Right lobe of liver (tissue), 6 donors: ENCODE data around the gene PPP1R1B. TPM values are rescaled to one million over a fixed set of nuclear protein-coding genes. Genes with fewer than 3 reads are reported as not detected.

ENCODE experiments used
- ATAC-seq, 4 donors: fragments of 200-7000 bp; cut with Tn5 transposase; one replicate each; pipeline ENCODE4 v1.9.1; 2020; ENCODE audit warnings: mild to moderate bottlenecking in 4 of 4, moderate library complexity in 4 of 4
- DNase-seq, 3 donors: peaks; one replicate each; pipeline ENCODE4 v3.0.0-alpha.2; 2020
- H3K27ac ChIP-seq, 3 donors: fragments of 200-600 bp; one replicate each; pipeline ENCODE4 v1.8.0; 2022
- H3K27me3 ChIP-seq, 2 donors: fragments of 200-600 bp; one replicate each; pipeline ENCODE4 v1.8.0; 2022
- H3K36me3 ChIP-seq, 4 donors: fragments of 200-600 bp; sonication (generic) in 1 of 4; one replicate each; pipeline versions ENCODE4 v1.5.1 to v1.8.0; 2017 to 2022; ENCODE audit warnings: control low read depth in 1 of 4
- H3K4me1 ChIP-seq, 4 donors: fragments of 200-600 bp; sonication (generic) in 1 of 4; one replicate each; pipeline versions ENCODE4 v1.5.1 to v1.8.0; 2017 to 2022; ENCODE audit warnings: control low read depth in 1 of 4
- H3K4me3 ChIP-seq, 3 donors: fragments of 200-600 bp; one replicate each; pipeline ENCODE4 v1.8.0; 2022
- H3K9me3 ChIP-seq, 4 donors: fragments of 200-600 bp; sonication (generic) in 1 of 4; one replicate each; pipeline versions ENCODE4 v1.5.1 to v1.8.0; 2017 to 2022; ENCODE audit warnings: control low read depth in 1 of 4
- POLR2A ChIP-seq: fragments of 450-650 bp; IDR thresholded peaks from one replicate; pipeline ENCODE4 v1.6.1; 2017; ENCODE audit warnings: antibody characterized with exemption, mild to moderate bottlenecking
- WGBS: methylation state at CpG from one replicate; pipeline ENCODE4 v1.1.6; 2018; ENCODE audit warnings: low coverage, low lambda C conversion rate; ENCODE audit not compliant: insufficient coverage; ENCODE audit errors: missing lambda C conversion rate; 5-methylcytosine and 5-hydroxymethylcytosine counted together
- intact Hi-C, 2 donors: fragments of 100-400 bp; cut with DNase I; formaldehyde crosslinking; loops; one replicate each; pipeline versions ENCODE4 v1.11.2 to v1.14.1; 2022
- total RNA-seq, 6 experiments: library from RNA; depleted of rRNA in 2 of 6; stranded (reverse); fragments of >200 nt in 2 of 6; fragmentation: NEBNext Ultra II Directional in 3 of 6; extraction: Animal tissue kit (Norgen Biotek cat#: 25700) in 3 of 6; gene quantifications; one replicate each; pipeline versions ENCODE4 v1.1.0 to v1.2.4, GENCODE V29; 2016 to 2023
- TF ChIP-seq, protein P1 (sequence below), 4 donors: fragments of 200-600 bp in 3 of 4; fragments of 450-650 bp in 1 of 4; IDR thresholded peaks; one replicate each; pipeline versions ENCODE4 v1.5.1 to v1.8.0; 2016 to 2022; ENCODE audit warnings: antibody characterized with exemption in 4 of 4, mild to moderate bottlenecking in 2 of 4
- donor health status: DM: no; HTN: yes; CAD: no.
- donor health status: DM: no; HTN: no; CAD: no.
- donor health status: DM: no; HTN: no; CAD: no.
- donor health status: DM: no; HTN: yes; CAD: no.
- donor health status: DM: no; HTN: yes; CAD: no.

The PPP1R1B gene
- total RNA-seq, 6 experiments from 2014 or later, result 0.46 TPM; not detected in 5

DNA sequence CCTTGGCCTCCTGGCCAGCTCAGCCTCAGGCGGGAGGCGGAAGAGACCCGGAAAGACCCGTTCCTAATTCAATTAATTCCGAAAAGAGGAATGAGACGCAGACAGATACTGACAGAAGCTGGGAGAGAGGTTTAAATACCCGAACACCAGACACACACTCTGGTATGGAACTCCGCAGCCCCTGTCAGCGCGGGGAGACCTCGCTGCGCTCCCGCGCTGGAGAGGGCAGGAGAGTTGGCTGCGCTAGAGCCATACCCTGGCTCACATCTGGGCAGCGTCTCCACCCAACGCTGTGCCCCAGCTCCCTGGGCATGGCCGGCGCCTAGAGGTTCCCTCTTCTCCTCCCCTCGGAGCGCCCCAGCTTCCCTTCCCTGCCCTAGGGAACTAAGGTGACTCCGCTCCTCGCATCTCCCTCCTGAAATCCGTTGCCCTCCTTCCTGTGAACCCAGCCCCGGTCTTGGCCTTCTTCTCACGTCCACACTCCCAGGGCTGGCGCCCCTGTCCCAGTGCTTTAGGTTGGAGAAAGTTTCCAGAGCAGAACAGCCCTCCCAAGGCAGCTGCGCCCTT is 27.0 kb upstream of the PPP1R1B start:
- TF ChIP-seq, protein P1, sequence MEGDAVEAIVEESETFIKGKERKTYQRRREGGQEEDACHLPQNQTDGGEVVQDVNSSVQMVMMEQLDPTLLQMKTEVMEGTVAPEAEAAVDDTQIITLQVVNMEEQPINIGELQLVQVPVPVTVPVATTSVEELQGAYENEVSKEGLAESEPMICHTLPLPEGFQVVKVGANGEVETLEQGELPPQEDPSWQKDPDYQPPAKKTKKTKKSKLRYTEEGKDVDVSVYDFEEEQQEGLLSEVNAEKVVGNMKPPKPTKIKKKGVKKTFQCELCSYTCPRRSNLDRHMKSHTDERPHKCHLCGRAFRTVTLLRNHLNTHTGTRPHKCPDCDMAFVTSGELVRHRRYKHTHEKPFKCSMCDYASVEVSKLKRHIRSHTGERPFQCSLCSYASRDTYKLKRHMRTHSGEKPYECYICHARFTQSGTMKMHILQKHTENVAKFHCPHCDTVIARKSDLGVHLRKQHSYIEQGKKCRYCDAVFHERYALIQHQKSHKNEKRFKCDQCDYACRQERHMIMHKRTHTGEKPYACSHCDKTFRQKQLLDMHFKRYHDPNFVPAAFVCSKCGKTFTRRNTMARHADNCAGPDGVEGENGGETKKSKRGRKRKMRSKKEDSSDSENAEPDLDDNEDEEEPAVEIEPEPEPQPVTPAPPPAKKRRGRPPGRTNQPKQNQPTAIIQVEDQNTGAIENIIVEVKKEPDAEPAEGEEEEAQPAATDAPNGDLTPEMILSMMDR (IDR thresholded peaks at IDR 0.05), result no peak
- TF ChIP-seq POLR2A, result no peak
- no peaks in the 10 kb centered on the region for H3K9me3 ChIP-seq
- H3K27ac ChIP-seq, result no peak overlapping the region
- DNase-seq (no peak), ATAC-seq (no peak)
- H3K36me3 ChIP-seq, result no peaks in the 10 kb centered on the region
- 14% methylated on average over 23 of the region's 28 CpGs for WGBS
- peaks cover 0 to 29% of the 10 kb centered on the region in 2 donors for H3K27me3 ChIP-seq
- peaks cover 0 to 9% (median 0%) of the 10 kb centered on the region in 4 donors for H3K4me1 ChIP-seq
- intact Hi-C loops, result loop anchor here in 1 of 2 donors (10.0 kb wide), 1 partner anchor 55 kb away; no protein-coding TSS in a partner anchor
- H3K4me3 ChIP-seq, result no peak overlapping the region

- 2% methylated on average over 7 of the region's 13 CpGs for WGBS
- TF ChIP-seq, protein P1 (IDR thresholded peaks at IDR 0.05), result no peak
- no peak for TF ChIP-seq POLR2A
- Histone ChIP-seq H3K9me3 (no peaks in the 10 kb centered on the region), H3K36me3 (no peaks in the 10 kb centered on the region), H3K27me3 (peaks cover 2 to 36% of the 10 kb centered on the region in 2 donors), H3K27ac (no peak overlapping the region), H3K4me1 (peaks cover 0 to 9% (median 0%) of the 10 kb centered on the region in 4 donors), H3K4me3 (no peak overlapping the region)
- DNase-seq (no peak), ATAC-seq (no peak)
- intact Hi-C loops, result loop anchor here in 1 of 2 donors (10.0 kb wide), 1 partner anchor 56 kb away; no protein-coding TSS in a partner anchor
Observed at GRCh38 chr17:39600288-39600996, 26.3 kb upstream of the PPP1R1B start.

DNA sequence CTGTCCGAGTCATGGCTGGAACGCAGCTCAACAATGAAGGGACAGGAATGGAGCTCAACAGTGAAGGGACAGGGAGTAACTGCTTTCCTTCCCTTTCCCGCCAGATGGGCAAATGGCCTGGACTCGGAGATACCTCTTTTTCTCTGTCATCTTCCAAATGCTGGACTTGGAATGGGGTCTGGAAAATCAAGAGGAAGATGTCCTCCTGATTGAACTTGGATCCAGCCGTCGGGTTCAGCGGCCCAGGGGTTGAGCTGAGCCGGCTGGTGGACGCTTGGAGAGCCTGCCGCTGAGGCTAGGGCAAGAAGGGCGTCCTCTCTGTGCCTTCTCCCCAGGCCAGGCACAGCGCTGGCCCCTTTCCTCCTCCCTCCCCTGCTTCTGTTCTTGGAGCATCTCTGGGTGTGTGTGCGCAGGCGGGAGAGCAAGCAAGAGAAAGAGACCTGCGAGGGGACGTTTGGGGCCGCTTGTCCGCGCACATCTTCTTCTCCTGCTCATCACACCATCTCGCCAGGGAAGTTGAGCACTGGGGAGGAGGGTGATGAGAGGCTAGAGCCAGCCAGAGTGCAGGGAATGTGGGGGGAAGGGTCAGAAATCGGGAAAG is 25.7 kb upstream of the PPP1R1B start:
- DNase-seq (no peak), ATAC-seq (no peak)
- Histone ChIP-seq H3K27ac (no peak overlapping the region), H3K36me3 (no peaks in the 10 kb centered on the region), H3K9me3 (no peaks in the 10 kb centered on the region), H3K27me3 (peaks cover 8 to 41% of the 10 kb centered on the region in 2 donors), H3K4me3 (no peak overlapping the region), H3K4me1 (peaks cover 0 to 15% (median 0%) of the 10 kb centered on the region in 4 donors)
- TF ChIP-seq, protein P1 (IDR thresholded peaks at IDR 0.05), result no peak
- no peak for TF ChIP-seq POLR2A
- 6% methylated on average over 18 of the region's 21 CpGs for WGBS
- intact Hi-C loops, result loop anchor here in 1 of 2 donors (10.0 kb wide), 1 partner anchor 56 kb away; no protein-coding TSS in a partner anchor

- no peak overlapping the region for H3K4me3 ChIP-seq
- H3K9me3 ChIP-seq, result no peaks in the 10 kb centered on the region
- TF ChIP-seq POLR2A, result no peak
- TF ChIP-seq, protein P1 (IDR thresholded peaks at IDR 0.05), result no peak
- ATAC-seq (no peak), DNase-seq (no peak)
- H3K27me3 ChIP-seq, result peaks cover 13 to 50% of the 10 kb centered on the region in 2 donors
- no peaks in the 10 kb centered on the region for H3K36me3 ChIP-seq
- H3K4me1 ChIP-seq, result peaks cover 0 to 20% (median 0%) of the 10 kb centered on the region in 4 donors
- H3K27ac ChIP-seq, result no peak overlapping the region
- whole genome bisulfite sequencing, result 35% methylated on average over 7 of the region's 12 CpGs
- intact Hi-C loops, result loop anchor here in 1 of 2 donors (10.0 kb wide), 1 partner anchor 57 kb away; no protein-coding TSS in a partner anchor
Observed at GRCh38 chr17:39601758-39602532, 24.8 kb upstream of the PPP1R1B start.
